GM23338 (cell line): ENCODE measurements around the gene TFB2M.

Experiments
- CREB1 ChIP-seq: fragments of 250-450 bp; sonication (Bioruptor Pico); IDR thresholded peaks from 2 replicates; pipeline ENCODE4 v1.5.0; 2020; ENCODE audit warnings: low read depth, mild to moderate bottlenecking, moderate library complexity
- CTCF ChIP-seq, 2 experiments: fragments of 200-600 bp in 1 of 2; sonication (generic) in 1 of 2; conservative IDR thresholded peaks; 2 replicates each; pipeline versions ENCODE4 v1.5.1 to v1.6.1; 2016 to 2017; ENCODE audit warnings: antibody characterized with exemption in 2 of 2, low read depth in 2 of 2, mild to moderate bottlenecking in 2 of 2, moderate library complexity in 1 of 2
- ETS1 ChIP-seq: IDR thresholded peaks from 2 replicates; pipeline ENCODE4 v1.6.1; 2016; ENCODE audit warnings: antibody characterized with exemption
- EZH2 ChIP-seq: fragments of 200-600 bp; sonication (generic); IDR thresholded peaks from one replicate; pipeline ENCODE4 v1.8.0; 2017; ENCODE audit warnings: antibody characterized with exemption, mild to moderate bottlenecking, low read depth; ENCODE audit not compliant: unreplicated experiment
- EZH2phosphoT487 ChIP-seq: fragments of 200-600 bp; sonication (generic); IDR thresholded peaks from one replicate; pipeline ENCODE4 v1.8.1; 2018; ENCODE audit warnings: antibody characterized with exemption; ENCODE audit not compliant: unreplicated experiment
- JUNB ChIP-seq: IDR thresholded peaks from one replicate; pipeline ENCODE4 v1.6.1; 2016; ENCODE audit warnings: antibody characterized with exemption; ENCODE audit not compliant: unreplicated experiment
- NANOG ChIP-seq: IDR thresholded peaks from 2 replicates; pipeline ENCODE4 v1.6.1; 2016; ENCODE audit warnings: antibody characterized with exemption, borderline replicate concordance
- POLR2AphosphoS5 ChIP-seq: IDR thresholded peaks from 2 replicates; pipeline ENCODE4 v1.6.1; 2016; ENCODE audit warnings: antibody characterized with exemption, low read depth
- REST ChIP-seq: IDR thresholded peaks from one replicate; pipeline ENCODE4 v1.6.1; 2018; ENCODE audit warnings: antibody characterized with exemption; ENCODE audit not compliant: unreplicated experiment
- STAT1 ChIP-seq: IDR thresholded peaks from one replicate; pipeline ENCODE4 v1.6.1; 2016; ENCODE audit warnings: antibody characterized with exemption; ENCODE audit not compliant: unreplicated experiment
- ZNF114 ChIP-seq: fragments of 250-450 bp; sonication (Bioruptor Pico); IDR thresholded peaks from 2 replicates; pipeline ENCODE4 v1.5.0; 2020; ENCODE audit warnings: mild to moderate bottlenecking, moderate library complexity
- ZNF331 ChIP-seq: fragments of 250-450 bp; sonication (Bioruptor Pico); IDR thresholded peaks from 2 replicates; pipeline ENCODE4 v1.5.0; 2020; ENCODE audit warnings: low read depth, mild to moderate bottlenecking, moderate library complexity

GRCh38 chr1:246583056-246583440, 17.0 kb upstream of the TFB2M start:
- TF ChIP-seq CTCF (conservative IDR thresholded peaks at IDR 0.05; ENCODE audit: low read depth in 2 of 2) (no peak), EZH2 (no peak), EZH2phosphoT487 (no peak), POLR2AphosphoS5 (no peak), REST (no peak), JUNB (no peak), STAT1 (no peak), ZNF331 (CRISPR knock-in tag) (no peak), CREB1 (CRISPR knock-in tag) (no peak), ETS1 (no peak), NANOG (no peak), ZNF114 (CRISPR knock-in tag) (no peak)
